OCI-LY3 (cell line): ENCODE measurements around the gene CLK2.

Experiments
- H2AFZ ChIP-seq: fragments of 200-600, 300-600 bp; shearing (Covaris generic); 2 replicates; pipeline ENCODE4 v1.6.0; 2014; ENCODE audit warnings: antibody characterized with exemption, low read depth, low read length
- H3K27ac ChIP-seq: fragments of 200-600, 300-600 bp; sonication (generic); 2 replicates; pipeline ENCODE4 v1.5.1; 2014; ENCODE audit warnings: mild to moderate bottlenecking, low read length, moderate library complexity, mixed read lengths
- H3K27me3 ChIP-seq: fragments of 200-600, 300-600 bp; sonication (generic); 2 replicates; pipeline ENCODE4 v1.6.1; 2014; ENCODE audit warnings: low read depth, low read length, mixed read lengths
- H3K36me3 ChIP-seq: fragments of 200-600, 300-600 bp; sonication (generic); replicated peaks from 2 replicates; pipeline ENCODE3; 2014; ENCODE audit warnings: low read depth, low read length, mixed read lengths
- H3K4me1 ChIP-seq: fragments of 300-600, 200-600 bp; sonication (generic); 2 replicates; pipeline ENCODE4 v1.6.1; 2014; ENCODE audit warnings: low read length, mixed read lengths
- H3K4me2 ChIP-seq: fragments of 200-600, 300-600 bp; sonication (generic); 2 replicates; pipeline ENCODE4 v1.6.1; 2014; ENCODE audit warnings: low read length, mixed read lengths
- H3K4me3 ChIP-seq: fragments of 300-600, 200-600 bp; sonication (generic); 2 replicates; pipeline ENCODE4 v1.5.1; 2014; ENCODE audit warnings: antibody characterized with exemption, mild to moderate bottlenecking, low read length, moderate library complexity
- H3K79me2 ChIP-seq: fragments of 300-600, 200-600 bp; shearing (Covaris generic); 2 replicates; pipeline ENCODE4 v1.6.1; 2014; ENCODE audit warnings: mild to moderate bottlenecking, low read length, mixed read lengths
- H3K9ac ChIP-seq: fragments of 300-600, 200-600 bp; shearing (Covaris generic); 2 replicates; pipeline ENCODE4 v1.6.0; 2014; ENCODE audit warnings: mild to moderate bottlenecking, low read length, moderate library complexity
- H3K9me3 ChIP-seq: fragments of 200-600, 300-600 bp; shearing (Covaris generic); 2 replicates; pipeline ENCODE4 v1.6.1; 2014; ENCODE audit warnings: low read length, mixed read lengths; ENCODE audit not compliant: insufficient read depth
- H4K20me1 ChIP-seq: fragments of 200-600, 300-600 bp; sonication (generic); 2 replicates; pipeline ENCODE4 v1.6.1; 2016; ENCODE audit warnings: low read length, mixed read lengths; ENCODE audit not compliant: insufficient read depth
- CTCF ChIP-seq: fragments of 200-600, 300-600 bp; sonication (generic); IDR thresholded peaks from 2 replicates; pipeline ENCODE4 v1.5.1; 2014; ENCODE audit warnings: antibody characterized with exemption, low read length, low read depth
- EZH2phosphoT487 ChIP-seq: fragments of 200-600 bp; shearing (Covaris generic); IDR thresholded peaks from 2 replicates; pipeline ENCODE4 v1.6.1; 2018; ENCODE audit warnings: antibody characterized with exemption, mixed run types, low read depth

Gene CLK2

GRCh38 chr1:155316922-155317321 is 43.6 kb upstream of the CLK2 start:
- H2AFZ ChIP-seq = no peak overlapping the region
- H3K4me1 ChIP-seq = peaks cover 17% of the 10 kb centered on the region
- H3K27ac ChIP-seq = peak overlapping the region; percentile 15
- no peak overlapping the region for H3K4me3 ChIP-seq
- no peaks in the 10 kb centered on the region for H3K27me3 ChIP-seq
- H3K9ac ChIP-seq = no peak overlapping the region
- peaks cover 69% of the 10 kb centered on the region for H3K36me3 ChIP-seq
- no peaks in the 10 kb centered on the region for H3K9me3 ChIP-seq
- H4K20me1 ChIP-seq = peaks cover 47% of the 10 kb centered on the region
- TF ChIP-seq CTCF (no peak), EZH2phosphoT487 (no peak)
- H3K4me2 ChIP-seq = no peak overlapping the region
- H3K79me2 ChIP-seq = peaks cover 27% of the 10 kb centered on the region

- Histone ChIP-seq H3K9me3 (no peaks in the 10 kb centered on the region), H3K4me1 (peaks cover 35% of the 10 kb centered on the region), H3K4me2 (no peak overlapping the region), H3K36me3 (peaks cover 73% of the 10 kb centered on the region), H3K27ac (no peak overlapping the region), H3K9ac (no peak overlapping the region), H4K20me1 (peaks cover 30% of the 10 kb centered on the region), H2AFZ (no peak overlapping the region), H3K27me3 (no peaks in the 10 kb centered on the region), H3K4me3 (no peak overlapping the region), H3K79me2 (peaks cover 60% of the 10 kb centered on the region)
- TF ChIP-seq EZH2phosphoT487 (no peak), CTCF (no peak)
These were observed 40.0 kb upstream of the CLK2 start for GRCh38 chr1:155313261-155313660.

- Histone ChIP-seq H3K9ac (peak overlapping the region; percentile 99), H3K79me2 (peaks cover 54% of the 10 kb centered on the region), H3K27ac (peak overlapping the region; percentile 93), H3K36me3 (peaks cover 46% of the 10 kb centered on the region), H3K4me3 (peak overlapping the region; percentile 91), H3K4me2 (peak overlapping the region; percentile 92), H3K27me3 (no peaks in the 10 kb centered on the region), H2AFZ (no peak overlapping the region), H3K4me1 (peaks cover 48% of the 10 kb centered on the region), H3K9me3 (no peaks in the 10 kb centered on the region), H4K20me1 (peaks cover 17% of the 10 kb centered on the region; the same call in 1 of the 2 replicates)
- no peak for TF ChIP-seq EZH2phosphoT487
- 0 out of 2 replicates have a peak, but pooled peaks have one; percentile 6 for TF ChIP-seq CTCF
These were observed 36.2 kb upstream of the CLK2 start for GRCh38 chr1:155309423-155310021.

- peaks cover 17% of the 10 kb centered on the region; the same call in 1 of the 2 replicates for H4K20me1 ChIP-seq
- no peak within 1 kb of the TSS for H2AFZ ChIP-seq
- H3K4me3 ChIP-seq = peak within 1 kb of the TSS; percentile 91
- H3K9me3 ChIP-seq = no peaks in the 10 kb centered on the region
- peaks cover 43% of the 10 kb centered on the region for H3K36me3 ChIP-seq
- peaks cover 56% of the 10 kb centered on the region for H3K4me1 ChIP-seq
- peak within 1 kb of the TSS; percentile 99 for H3K9ac ChIP-seq
- H3K27me3 ChIP-seq = no peaks in the 10 kb centered on the region
- peak within 1 kb of the TSS; percentile 92 for H3K4me2 ChIP-seq
- H3K79me2 ChIP-seq = peaks cover 49% of the 10 kb centered on the region
- TF ChIP-seq EZH2phosphoT487 = no peak
- TF ChIP-seq CTCF = no peak
- peak within 1 kb of the TSS; percentile 94 for H3K27ac ChIP-seq
These were observed 35.5 kb upstream of the CLK2 start, which contains the start of gene FDPS for GRCh38 chr1:155308493-155309422. Gene FDPS (plus strand): TSS chr1:155308866. CDS start chr1:155309790, 924 bp downstream.
